GM15510 (cell line): ENCODE data around the gene IARS1.

Experiments used
- POLR2A ChIP-seq: IDR thresholded peaks from 3 replicates; pipeline ENCODE4 v1.6.1; 2011; ENCODE audit warnings: borderline replicate concordance; ENCODE audit not compliant: insufficient read length; ENCODE audit errors: extremely low read depth

The IARS1 gene

GRCh38 chr9:92293452-92294296 lies at the start of gene IARS1:
TSS of gene IARS1 (minus strand) at chr9:92293697. CDS start at chr9:92289419, 4,278 bp downstream.
- peak; percentile 97 for TF ChIP-seq POLR2A

DNA sequence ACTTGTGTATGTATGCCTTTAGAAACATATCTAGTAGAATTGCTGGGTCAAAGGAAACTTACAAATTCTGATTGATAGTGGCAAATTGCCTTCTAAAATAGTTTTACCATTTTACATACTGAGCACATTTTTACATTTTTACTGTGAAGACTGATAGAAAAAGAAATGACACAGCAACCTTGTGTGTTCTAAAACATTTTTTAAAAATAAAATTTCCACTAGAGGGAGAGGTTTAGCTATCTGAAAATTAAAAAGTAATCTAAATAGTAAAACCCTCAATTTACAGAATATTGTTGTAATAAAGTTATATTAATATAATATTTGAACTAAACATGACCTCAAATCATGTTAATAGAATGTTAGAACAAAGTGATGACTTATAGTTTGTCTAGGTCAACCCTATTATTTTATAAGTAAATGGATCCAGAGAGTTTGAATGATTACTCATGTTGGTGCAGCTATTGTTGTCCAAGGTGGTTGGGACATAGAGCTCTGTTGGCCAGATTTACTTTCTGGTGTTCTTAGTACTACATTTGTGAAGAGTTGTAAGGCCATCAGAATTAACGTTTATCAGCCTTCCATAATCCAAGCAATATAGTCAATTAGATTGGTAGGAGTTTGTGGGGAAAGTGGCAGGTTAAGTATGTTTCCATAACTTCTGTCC lies 49.5 kb upstream of the IARS1 start:
- TF ChIP-seq POLR2A: no peak

- TF ChIP-seq POLR2A: no peak
These were observed 48.1 kb upstream of the IARS1 start for GRCh38 chr9:92341578-92341977.

GRCh38 chr9:92333282-92333634 lies 39.8 kb upstream of the IARS1 start:
- TF ChIP-seq POLR2A: no peak

DNA sequence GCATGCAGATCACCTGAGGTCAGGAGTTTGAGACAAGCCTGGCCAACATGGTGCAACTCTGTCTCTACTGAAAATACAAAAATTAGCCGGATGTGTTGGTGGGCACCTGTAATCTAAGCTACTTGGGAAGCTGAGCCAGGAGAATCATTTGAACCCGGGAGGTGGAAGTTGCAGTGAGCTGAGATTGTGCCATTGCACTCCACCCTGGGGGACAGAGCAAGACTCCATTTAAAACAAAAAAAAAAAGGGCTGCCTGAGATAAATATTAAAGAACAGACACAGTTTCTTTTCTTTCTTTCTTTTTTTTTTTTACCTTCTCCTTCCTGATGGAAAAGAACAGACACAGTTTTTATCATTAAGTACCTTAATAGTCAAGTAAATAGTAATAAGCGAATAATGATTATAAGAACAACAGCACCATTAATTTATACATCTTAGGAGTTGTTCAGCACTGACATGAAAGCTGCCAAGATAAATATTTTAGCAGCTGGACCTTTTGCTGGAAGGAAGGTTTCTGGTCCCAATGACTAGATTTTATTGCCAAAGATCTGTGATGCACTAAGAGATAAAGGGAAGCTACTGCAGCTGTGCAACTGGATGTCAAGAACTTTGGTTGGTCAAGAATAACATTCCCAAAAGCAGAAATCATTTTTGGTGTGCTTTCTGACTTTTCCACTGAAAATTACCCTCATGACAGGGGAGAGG lies 39.2 kb upstream of the IARS1 start:
- no peak for TF ChIP-seq POLR2A

- no peak for TF ChIP-seq POLR2A
These were observed 34.7 kb upstream of the IARS1 start for GRCh38 chr9:92328225-92328624.

GRCh38 chr9:92327283-92327850 lies 33.9 kb upstream of the IARS1 start:
- no peak for TF ChIP-seq POLR2A

GRCh38 chr9:92325991-92326500 lies 32.5 kb upstream of the IARS1 start:
- peak; percentile 92 for TF ChIP-seq POLR2A

- TF ChIP-seq POLR2A: peak; percentile 78
These were observed 31.9 kb upstream of the IARS1 start, which contains the start of the genes CENPP and NOL8 for GRCh38 chr9:92325269-92325990. TSS of gene CENPP (plus strand) at chr9:92325953. TSS of gene NOL8 (minus strand) at chr9:92325350. CDS start at chr9:92324161, 1,189 bp downstream.

GRCh38 chr9:92324889-92325268 lies 31.4 kb upstream of the IARS1 start:
- no peak for TF ChIP-seq POLR2A

GRCh38 chr9:92324431-92324830 lies 30.9 kb upstream of the IARS1 start:
- no peak for TF ChIP-seq POLR2A

DNA sequence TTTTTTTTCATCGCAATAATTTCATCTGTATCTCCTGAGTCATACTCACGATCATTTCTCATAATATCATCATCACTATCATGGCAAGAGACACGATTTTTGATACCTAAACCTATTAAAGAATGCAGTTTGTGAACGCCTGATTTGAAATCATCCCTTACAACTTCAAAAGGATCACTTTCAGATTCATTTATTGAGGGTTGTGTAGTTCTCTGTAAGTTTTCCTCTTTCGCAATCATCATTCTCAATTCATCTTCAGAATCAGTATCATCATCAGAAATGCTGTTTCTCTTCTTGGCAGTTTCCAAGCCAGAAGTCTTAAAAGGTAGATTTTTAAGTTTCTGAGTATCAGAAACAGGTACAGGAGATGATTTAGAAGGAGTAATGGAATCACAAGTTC lies 22.0 kb upstream of the IARS1 start:
- no peak for TF ChIP-seq POLR2A

DNA sequence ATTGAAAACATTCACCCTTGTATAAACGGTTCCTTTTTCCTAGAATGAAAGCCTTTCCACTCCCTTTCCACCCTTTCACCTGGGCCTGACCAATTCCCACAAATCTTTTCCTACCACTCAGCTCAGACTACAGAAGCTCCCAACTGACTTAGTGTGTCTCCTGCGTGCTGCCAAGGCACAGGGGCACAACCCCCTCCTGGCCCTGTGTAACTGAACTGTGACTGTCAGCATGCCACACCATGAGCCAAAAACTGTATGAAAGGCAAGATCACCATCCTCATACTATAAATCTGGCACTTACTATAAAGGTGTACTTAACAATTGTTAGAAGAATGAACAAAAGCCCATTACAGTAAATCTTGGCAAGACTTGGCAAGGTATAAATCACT lies 20.1 kb upstream of the IARS1 start:
- TF ChIP-seq POLR2A: no peak
